GM21526 (cell line): ENCODE measurements around the gene CDH15.
A peak's percentile ranks its signal among the peaks of the same experiment; 100 is the strongest.

Experiments used
- ATAC-seq: cut with Tn5 transposase; IDR thresholded peaks from one replicate; pipeline ENCODE4 v1.9.1; 2021; ENCODE audit warnings: moderate library complexity; ENCODE audit not compliant: unreplicated experiment, low FRiP score

The CDH15 gene

GRCh38 chr16:89197633-89198416, 26.3 kb downstream of the CDH15 start:
- ATAC-seq: no peak

GRCh38 chr16:89198417-89199240, 27.1 kb downstream of the CDH15 start:
- ATAC-seq: no peak

- no peak for ATAC-seq
Observed at GRCh38 chr16:89199241-89200123, 27.9 kb downstream of the CDH15 start.

GRCh38 chr16:89200124-89200849, 28.7 kb downstream of the CDH15 start, which contains the start of gene SLC22A31:
SLC22A31 (minus strand) TSS chr16:89200537; CDS start chr16:89200501, 36 bp downstream.
- ATAC-seq: no peak

GRCh38 chr16:89200850-89201411, 29.4 kb downstream of the CDH15 start:
- ATAC-seq: no peak

GRCh38 chr16:89201439-89202377, 30.2 kb downstream of the CDH15 start:
- ATAC-seq: no peak

GRCh38 chr16:89202422-89203215, 31.1 kb downstream of the CDH15 start:
- no peak for ATAC-seq

- ATAC-seq: no peak
Observed at GRCh38 chr16:89207993-89208392, 36.4 kb downstream of the CDH15 start.

GRCh38 chr16:89209522-89210044, 38.0 kb downstream of the CDH15 start:
- ATAC-seq: no peak

GRCh38 chr16:89210165-89210903, 38.8 kb downstream of the CDH15 start:
- ATAC-seq: no peak

GRCh38 chr16:89210904-89211515, 39.5 kb downstream of the CDH15 start:
- ATAC-seq: no peak

GRCh38 chr16:89216315-89217137, 45.0 kb downstream of the CDH15 start:
- no peak for ATAC-seq

GRCh38 chr16:89217138-89217387, 45.5 kb downstream of the CDH15 start:
- ATAC-seq: no peak

GRCh38 chr16:89217388-89218191, 46.0 kb downstream of the CDH15 start, which contains the start of gene ZNF778:
ZNF778 (plus strand) TSS chr16:89217703; CDS start chr16:89221128, 3,425 bp downstream.
- ATAC-seq: peak; percentile 71

GRCh38 chr16:89219365-89219764, 47.8 kb downstream of the CDH15 start:
- no peak for ATAC-seq
